Keratinocyte (primary cell): ENCODE measurements around the gene SNAP29. TPM values are rescaled to one million over a fixed set of nuclear protein-coding genes. Genes with fewer than 3 reads are reported as not detected.

Experiments used
- DNase-seq: peaks from one replicate; pipeline ENCODE4 v3.0.0-alpha.2; 2011; ENCODE audit warnings: low read depth, missing footprints, low spot score
- FAIRE-seq: peaks from 2 replicates; lab custom pipeline; 2011; peaks lifted over from hg19 to GRCh38; lab: Jason Lieb, UNC
- H2AFZ ChIP-seq: 2 replicates; pipeline ENCODE4 v1.6.0; 2012; ENCODE audit warnings: low read length, control low read depth, inconsistent platforms; ENCODE audit not compliant: control insufficient read depth
- H3K27ac ChIP-seq: 2 replicates; pipeline ENCODE4 v1.5.1; 2011; ENCODE audit warnings: low read length; ENCODE audit not compliant: control insufficient read depth, insufficient read depth
- H3K27me3 ChIP-seq: 3 replicates; pipeline ENCODE4 v1.6.0; 2011; ENCODE audit warnings: low read length; ENCODE audit not compliant: control insufficient read depth, insufficient read depth; ENCODE audit errors: extremely low read depth
- H3K36me3 ChIP-seq, 2 experiments: 2 replicates in 1 of 2; 3 replicates in 1 of 2; pipeline ENCODE4 v1.5.1; 2011; ENCODE audit warnings: low read length in 2 of 2, mild to moderate bottlenecking in 1 of 2; ENCODE audit not compliant: control insufficient read depth in 2 of 2, insufficient read depth in 2 of 2; ENCODE audit errors: extremely low read depth in 1 of 2
- H3K4me1 ChIP-seq: 3 replicates; pipeline ENCODE4 v1.5.1; 2011; ENCODE audit warnings: low read length; ENCODE audit not compliant: control insufficient read depth, insufficient read depth; ENCODE audit errors: extremely low read depth
- H3K4me2 ChIP-seq: 3 replicates; pipeline ENCODE4 v1.6.0; 2011; ENCODE audit warnings: low read depth, low read length; ENCODE audit not compliant: control insufficient read depth, insufficient read depth; ENCODE audit errors: extremely low read depth
- H3K4me3 ChIP-seq, 3 experiments: fragments of 200-600 bp in 1 of 3; sonication (generic) in 1 of 3; 2 replicates in 2 of 3; 3 replicates in 1 of 3; pipeline ENCODE4 v1.5.1; 2011 to 2016; ENCODE audit warnings: low read length in 3 of 3, mild to moderate bottlenecking in 3 of 3, control low read depth in 2 of 3, inconsistent platforms in 1 of 3, low read depth in 1 of 3, mixed read lengths in 1 of 3, mixed run types in 1 of 3, moderate library complexity in 1 of 3; ENCODE audit not compliant: control insufficient read depth in 2 of 3, insufficient read depth in 2 of 3; ENCODE audit errors: extremely low read depth in 1 of 3
- H3K79me2 ChIP-seq: 2 replicates; pipeline ENCODE4 v1.6.0; 2012; ENCODE audit warnings: low read length; ENCODE audit not compliant: control insufficient read depth, insufficient read depth
- H3K9ac ChIP-seq: 3 replicates; pipeline ENCODE4 v1.6.0; 2011; ENCODE audit warnings: low read length; ENCODE audit not compliant: control insufficient read depth, insufficient read depth; ENCODE audit errors: extremely low read depth
- H3K9me1 ChIP-seq: 3 replicates; pipeline ENCODE4 v1.6.0; 2011; ENCODE audit warnings: low read length; ENCODE audit not compliant: control insufficient read depth, insufficient read depth; ENCODE audit errors: extremely low read depth
- H3K9me3 ChIP-seq: 2 replicates; pipeline ENCODE4 v1.5.1; 2012; ENCODE audit warnings: low read depth, low read length; ENCODE audit not compliant: control insufficient read depth
- H4K20me1 ChIP-seq: 3 replicates; pipeline ENCODE4 v1.6.0; 2011; ENCODE audit warnings: low read length; ENCODE audit not compliant: control insufficient read depth, insufficient read depth; ENCODE audit errors: extremely low read depth
- EZH2 ChIP-seq: IDR thresholded peaks from one replicate; pipeline ENCODE4 v1.6.1; 2012; ENCODE audit warnings: inconsistent platforms, mild to moderate bottlenecking, low read length, moderate library complexity
- dilution Hi-C: fragments of 300-500 bp; cut with MboI; formaldehyde crosslinking; loops from one replicate; pipeline ENCODE4 v1.7.0; 2020; ENCODE audit warnings: low sequenced_read_pairs; ENCODE audit not compliant: extremely low pct_ligation_motif_present
- polyA plus RNA-seq, 5 experiments: library from polyadenylated mRNA; depleted of rRNA in 3 of 5; stranded (reverse) in 3 of 5; stranded (forward) in 1 of 5; unstranded in 1 of 5; fragments of >200 nt; gene quantifications; 1 replicate in 1 of 5; 2 replicates in 3 of 5; 3 replicates in 1 of 5; pipeline versions ENCODE4 v1.2.1 to v1.2.3, GENCODE V29; 2011 to 2012; ENCODE audit warnings: missing spikeins in 2 of 5, low read depth in 1 of 5, low replicate concordance in 1 of 5
- TF ChIP-seq, protein P1 (sequence below), 3 experiments: IDR thresholded peaks in 1 of 3; conservative IDR thresholded peaks in 1 of 3; optimal IDR thresholded peaks in 1 of 3; 2 replicates in 2 of 3; 3 replicates in 1 of 3; pipeline versions ENCODE3 to v1.5.1; 2011; ENCODE audit warnings: low read length in 3 of 3, mild to moderate bottlenecking in 3 of 3, moderate library complexity in 2 of 3, control low read depth in 1 of 3, inconsistent platforms in 1 of 3; ENCODE audit not compliant: insufficient read depth in 2 of 3; ENCODE audit errors: extremely low read depth in 1 of 3

The SNAP29 gene
- polyA plus RNA-seq, 1 donor (not counting 4 experiments of a cell fraction or from before 2014, with no cell fraction given), result 36.5 TPM

GRCh38 chr22:20881869-20882815 lies 23.3 kb downstream of the SNAP29 start:
- no peaks in the 10 kb centered on the region for H3K9me1 ChIP-seq
- no peak overlapping the region for H3K4me3 ChIP-seq
- H3K36me3 ChIP-seq, result peaks cover 16 to 17% of the 10 kb centered on the region in 2 experiments
- no peak overlapping the region for H3K27ac ChIP-seq
- peaks cover 5% of the 10 kb centered on the region for H3K4me1 ChIP-seq
- H2AFZ ChIP-seq, result no peak overlapping the region
- H3K9ac ChIP-seq, result no peak overlapping the region
- DNase-seq (no peak), FAIRE-seq (no peak)
- peaks cover 3% of the 10 kb centered on the region for H4K20me1 ChIP-seq
- no peak overlapping the region for H3K4me2 ChIP-seq
- H3K27me3 ChIP-seq, result no peaks in the 10 kb centered on the region
- H3K79me2 ChIP-seq, result no peaks in the 10 kb centered on the region
- no peak for TF ChIP-seq EZH2
- TF ChIP-seq, protein P1, sequence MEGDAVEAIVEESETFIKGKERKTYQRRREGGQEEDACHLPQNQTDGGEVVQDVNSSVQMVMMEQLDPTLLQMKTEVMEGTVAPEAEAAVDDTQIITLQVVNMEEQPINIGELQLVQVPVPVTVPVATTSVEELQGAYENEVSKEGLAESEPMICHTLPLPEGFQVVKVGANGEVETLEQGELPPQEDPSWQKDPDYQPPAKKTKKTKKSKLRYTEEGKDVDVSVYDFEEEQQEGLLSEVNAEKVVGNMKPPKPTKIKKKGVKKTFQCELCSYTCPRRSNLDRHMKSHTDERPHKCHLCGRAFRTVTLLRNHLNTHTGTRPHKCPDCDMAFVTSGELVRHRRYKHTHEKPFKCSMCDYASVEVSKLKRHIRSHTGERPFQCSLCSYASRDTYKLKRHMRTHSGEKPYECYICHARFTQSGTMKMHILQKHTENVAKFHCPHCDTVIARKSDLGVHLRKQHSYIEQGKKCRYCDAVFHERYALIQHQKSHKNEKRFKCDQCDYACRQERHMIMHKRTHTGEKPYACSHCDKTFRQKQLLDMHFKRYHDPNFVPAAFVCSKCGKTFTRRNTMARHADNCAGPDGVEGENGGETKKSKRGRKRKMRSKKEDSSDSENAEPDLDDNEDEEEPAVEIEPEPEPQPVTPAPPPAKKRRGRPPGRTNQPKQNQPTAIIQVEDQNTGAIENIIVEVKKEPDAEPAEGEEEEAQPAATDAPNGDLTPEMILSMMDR (optimal IDR thresholded peaks at IDR 0.05 in 1 of 3, IDR thresholded peaks at IDR 0.05 in 1 of 3, conservative IDR thresholded peaks at IDR 0.05 in 1 of 3; ENCODE audit: extremely low read depth in 1 of 3, insufficient read depth in 2 of 3, low read length in 3 of 3), result no peak
- dilution Hi-C loops, result no loop called here
- no peaks in the 10 kb centered on the region for H3K9me3 ChIP-seq

DNA sequence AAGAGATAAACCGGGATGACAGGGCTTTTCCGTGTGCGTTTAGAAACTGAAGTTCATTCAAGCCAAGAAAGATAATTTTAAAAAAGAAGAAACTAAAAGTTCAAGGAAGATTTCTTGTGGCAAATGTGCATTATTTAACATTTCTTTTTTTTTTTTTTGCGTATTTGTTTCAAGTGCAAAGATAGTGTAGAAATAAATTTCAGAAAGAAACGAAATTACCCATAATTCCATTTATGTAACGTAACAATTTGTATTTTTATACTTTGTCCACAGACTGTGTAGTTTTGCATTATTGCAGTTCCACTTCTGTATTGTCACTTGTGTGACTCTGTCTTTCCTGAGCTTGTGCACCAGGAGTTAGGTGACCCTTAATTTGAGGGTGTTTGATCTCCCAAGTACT lies 24.0 kb downstream of the SNAP29 start:
- no peak for DNase-seq
- H4K20me1 ChIP-seq, result peaks cover 3% of the 10 kb centered on the region
- no peaks in the 10 kb centered on the region for H3K27me3 ChIP-seq
- no peak for FAIRE-seq
- no peaks in the 10 kb centered on the region for H3K9me3 ChIP-seq
- H3K9ac ChIP-seq, result no peak overlapping the region
- peaks cover 15 to 22% of the 10 kb centered on the region in 2 experiments for H3K36me3 ChIP-seq
- no peak overlapping the region for H3K4me2 ChIP-seq
- TF ChIP-seq EZH2, result no peak
- TF ChIP-seq, protein P1 (optimal IDR thresholded peaks at IDR 0.05 in 1 of 3, IDR thresholded peaks at IDR 0.05 in 1 of 3, conservative IDR thresholded peaks at IDR 0.05 in 1 of 3; ENCODE audit: extremely low read depth in 1 of 3, insufficient read depth in 2 of 3, low read length in 3 of 3), result no peak
- dilution Hi-C loops, result no loop called here
- H3K4me3 ChIP-seq, result no peak overlapping the region
- H3K9me1 ChIP-seq, result no peaks in the 10 kb centered on the region
- H2AFZ ChIP-seq, result no peak overlapping the region
- H3K79me2 ChIP-seq, result no peaks in the 10 kb centered on the region
- H3K27ac ChIP-seq, result no peak overlapping the region
- H3K4me1 ChIP-seq, result peaks cover 9% of the 10 kb centered on the region
